Muscle of back (tissue), 11 donors: ENCODE measurements around the gene CACNA2D2. TPM values are rescaled to one million over a fixed set of nuclear protein-coding genes. Genes with fewer than 3 reads are reported as not detected.
A peak's percentile ranks its signal among the peaks of the same experiment; 100 is the strongest.

ENCODE experiments used
- DNase-seq, 3 donors: peaks; one replicate each; pipeline versions ENCODE4 v3.0.0 to v3.0.0-alpha.2; 2013
- polyA plus RNA-seq, 10 donors: library from polyadenylated mRNA; unstranded; fragments of 120-200 nt; gene quantifications; one replicate each; pipeline ENCODE4 v1.2.1, GENCODE V29; 2013; ENCODE audit not compliant: insufficient read length in 10 of 10

Gene CACNA2D2
- polyA plus RNA-seq, 10 donors: 3.6 to 11.0 (median 5.7) TPM

DNA sequence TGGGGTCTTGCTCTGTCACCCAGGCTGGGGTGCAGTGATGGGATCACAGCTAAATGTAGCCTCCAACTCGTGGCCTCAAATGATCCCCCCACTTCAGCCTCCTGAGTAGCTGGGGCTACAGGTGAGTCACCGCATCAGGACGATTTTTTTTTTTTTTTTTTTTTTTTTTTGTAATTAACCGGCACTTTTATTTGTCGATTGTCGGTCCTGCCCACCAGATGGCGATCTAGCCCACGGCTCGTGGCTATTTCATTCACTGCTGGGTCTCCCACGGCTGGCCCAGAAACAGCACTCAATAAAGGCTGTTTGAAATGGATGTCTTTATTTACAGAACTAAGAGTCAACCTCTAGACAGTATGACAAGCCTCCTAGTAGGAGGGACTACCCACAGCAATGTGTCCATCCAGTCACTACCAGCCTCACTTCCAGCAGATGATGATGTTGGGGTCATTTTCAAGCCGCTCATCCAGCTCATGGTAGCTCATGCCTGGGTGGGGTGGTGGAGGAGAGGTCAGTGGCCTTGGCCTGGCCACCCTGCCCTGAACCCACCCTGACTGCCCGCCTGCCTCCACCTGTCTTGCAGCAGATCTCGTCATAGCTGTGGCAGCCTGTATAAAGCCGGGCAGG lies 156.1 kb downstream of the CACNA2D2 start:
- peak; percentile 63 to 82 (median 81) for DNase-seq

DNA sequence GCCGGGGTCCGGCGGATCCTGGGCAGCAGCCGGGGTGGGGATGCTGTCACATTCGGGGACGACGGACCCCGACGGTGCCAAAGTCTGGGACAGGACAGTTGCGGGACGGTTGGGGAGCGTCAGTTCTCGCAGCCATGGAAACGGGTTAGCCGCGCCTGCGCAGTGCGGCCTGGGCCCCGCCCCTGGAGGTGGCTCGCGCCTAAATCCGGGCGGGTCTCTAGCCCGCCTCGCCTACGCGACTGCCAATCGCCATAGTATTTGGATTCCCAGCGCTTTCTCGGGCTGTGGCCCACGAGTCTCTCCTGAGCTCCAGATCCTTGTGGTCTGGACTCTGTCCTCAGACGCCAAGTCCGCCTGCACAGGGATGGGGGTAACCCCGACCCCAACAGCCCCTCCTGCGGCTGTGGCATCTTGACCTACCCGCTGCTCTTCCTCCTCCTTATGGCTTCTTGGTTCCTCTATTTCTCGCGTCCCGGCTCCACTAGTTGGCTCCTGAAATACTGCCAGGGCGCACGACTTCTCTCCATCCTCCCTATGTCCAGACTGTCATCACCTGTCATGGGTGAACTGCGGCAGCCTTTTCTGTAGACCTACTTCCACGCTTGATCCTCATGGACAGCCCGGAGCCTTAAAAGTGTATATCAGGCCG lies 157.7 kb downstream of the CACNA2D2 start, which contains the start of gene ZMYND10:
ZMYND10 (minus strand) TSS at position 147 of the 649 bp plus-strand sequence. CDS start 153 bp downstream, outside the sequence.
- peak in 2 of 3 donors; percentile 67 to 79 for DNase-seq

DNA sequence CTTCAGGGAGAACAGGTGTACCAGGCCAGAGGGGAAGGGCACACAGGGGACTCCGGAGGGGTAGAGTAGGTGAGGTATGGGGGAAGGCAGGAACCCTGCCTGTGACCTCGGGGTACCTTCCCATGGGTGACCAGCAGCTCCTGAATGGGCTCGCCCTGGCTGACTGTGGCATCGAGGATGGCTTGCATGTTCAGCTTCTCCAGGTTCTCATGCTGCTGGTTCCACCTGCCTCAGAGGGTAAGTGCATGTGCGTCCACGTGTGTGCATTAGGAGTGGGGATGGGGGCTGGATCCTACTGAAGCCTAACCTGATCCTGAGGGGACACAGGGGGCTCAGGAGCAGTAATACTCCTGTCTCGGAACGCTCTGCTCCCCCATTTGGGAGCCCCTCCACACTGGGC lies 158.4 kb downstream of the CACNA2D2 start:
- DNase-seq: no peak

DNA sequence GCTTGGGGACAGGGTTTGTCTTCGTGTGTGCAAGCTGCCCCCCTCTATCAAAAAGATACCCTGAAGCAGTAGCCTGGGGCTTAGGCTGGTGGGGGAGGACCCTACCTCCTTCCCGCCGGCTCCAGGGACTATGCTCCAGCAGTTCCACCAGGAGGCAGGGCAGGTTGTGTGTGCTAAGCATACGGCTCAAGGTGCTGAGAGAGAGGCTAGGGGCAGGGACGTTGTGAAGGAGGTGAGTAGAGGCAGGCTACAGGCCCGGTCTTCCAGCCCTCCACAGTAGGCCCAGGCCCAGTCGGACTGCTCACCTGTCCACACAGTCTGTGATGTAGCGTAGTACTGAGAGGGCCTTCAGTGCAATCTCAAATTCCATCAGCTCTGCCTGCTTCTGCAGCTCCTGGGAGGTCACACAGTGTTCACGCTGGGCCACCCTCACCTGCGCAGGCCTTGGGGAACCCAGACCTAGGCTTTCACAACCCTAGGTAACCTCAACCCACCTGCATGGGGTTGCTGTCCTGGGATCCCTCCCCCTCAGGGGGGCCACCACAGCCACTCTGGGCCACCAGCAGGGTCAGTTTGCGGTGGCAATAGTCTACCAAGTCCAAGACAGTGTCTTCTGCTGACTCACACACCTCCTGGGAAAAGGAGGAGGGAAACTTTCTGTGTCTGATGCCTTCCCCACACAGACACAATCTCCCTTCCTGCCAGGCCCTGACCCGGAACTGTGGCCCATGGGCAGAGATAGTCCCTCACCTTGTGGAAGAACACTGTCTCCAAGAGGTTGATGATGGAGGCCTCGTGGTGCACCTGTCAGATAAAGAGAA lies 160.4 kb downstream of the CACNA2D2 start:
- DNase-seq: no peak

DNA sequence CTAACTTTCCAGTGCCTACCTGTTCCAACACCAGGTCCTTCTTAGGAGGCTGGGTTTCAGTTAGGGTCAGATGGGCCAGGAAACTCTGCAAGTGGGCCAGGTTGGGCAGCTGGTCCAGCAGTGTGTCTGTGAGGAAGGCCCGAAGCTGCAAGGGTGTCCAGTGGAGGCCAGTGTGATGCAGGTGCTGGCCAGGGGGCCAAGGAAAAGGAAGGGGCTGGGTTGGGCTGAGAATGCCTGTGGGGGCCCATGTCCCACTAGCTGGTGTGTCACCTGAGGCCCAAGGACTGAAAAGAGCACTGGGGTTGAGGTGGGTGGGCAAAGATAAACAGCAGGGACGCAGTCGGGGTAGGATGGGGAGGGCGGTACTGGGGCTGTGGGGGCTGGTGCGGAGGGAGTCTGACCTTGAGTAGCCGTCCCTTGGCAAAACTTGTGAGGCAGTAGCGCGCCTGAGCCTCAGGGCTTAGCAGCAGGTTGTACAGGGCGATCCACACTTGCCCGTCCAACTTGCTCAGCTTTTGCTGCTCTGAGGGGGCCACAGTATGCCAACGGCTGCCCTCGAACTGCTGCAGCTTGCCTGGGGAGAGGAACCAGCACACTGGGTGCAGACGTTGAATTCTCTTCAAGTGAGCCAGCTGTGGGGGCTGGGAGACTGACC lies 161.3 kb downstream of the CACNA2D2 start:
- no peak for DNase-seq

DNA sequence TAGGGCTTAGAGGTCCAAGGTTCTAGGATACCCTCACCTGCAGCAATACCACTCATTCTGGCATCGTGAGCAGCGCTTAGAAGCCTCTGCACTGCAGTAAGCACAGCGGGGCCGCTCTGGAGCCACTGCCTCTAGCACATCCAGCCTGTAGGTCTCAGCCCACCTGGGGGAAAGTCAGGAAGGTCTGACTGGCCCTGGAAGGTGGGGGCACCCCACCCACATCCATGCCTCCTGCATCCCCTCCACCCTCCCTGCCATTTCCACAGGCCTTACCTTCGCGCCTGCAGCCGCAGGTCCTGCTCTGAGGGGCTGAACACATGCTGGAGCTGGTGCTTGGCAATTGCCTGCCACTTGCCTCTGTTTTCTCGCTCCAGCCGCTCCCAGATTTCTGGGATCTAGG lies 161.9 kb downstream of the CACNA2D2 start:
- no peak for DNase-seq

DNA sequence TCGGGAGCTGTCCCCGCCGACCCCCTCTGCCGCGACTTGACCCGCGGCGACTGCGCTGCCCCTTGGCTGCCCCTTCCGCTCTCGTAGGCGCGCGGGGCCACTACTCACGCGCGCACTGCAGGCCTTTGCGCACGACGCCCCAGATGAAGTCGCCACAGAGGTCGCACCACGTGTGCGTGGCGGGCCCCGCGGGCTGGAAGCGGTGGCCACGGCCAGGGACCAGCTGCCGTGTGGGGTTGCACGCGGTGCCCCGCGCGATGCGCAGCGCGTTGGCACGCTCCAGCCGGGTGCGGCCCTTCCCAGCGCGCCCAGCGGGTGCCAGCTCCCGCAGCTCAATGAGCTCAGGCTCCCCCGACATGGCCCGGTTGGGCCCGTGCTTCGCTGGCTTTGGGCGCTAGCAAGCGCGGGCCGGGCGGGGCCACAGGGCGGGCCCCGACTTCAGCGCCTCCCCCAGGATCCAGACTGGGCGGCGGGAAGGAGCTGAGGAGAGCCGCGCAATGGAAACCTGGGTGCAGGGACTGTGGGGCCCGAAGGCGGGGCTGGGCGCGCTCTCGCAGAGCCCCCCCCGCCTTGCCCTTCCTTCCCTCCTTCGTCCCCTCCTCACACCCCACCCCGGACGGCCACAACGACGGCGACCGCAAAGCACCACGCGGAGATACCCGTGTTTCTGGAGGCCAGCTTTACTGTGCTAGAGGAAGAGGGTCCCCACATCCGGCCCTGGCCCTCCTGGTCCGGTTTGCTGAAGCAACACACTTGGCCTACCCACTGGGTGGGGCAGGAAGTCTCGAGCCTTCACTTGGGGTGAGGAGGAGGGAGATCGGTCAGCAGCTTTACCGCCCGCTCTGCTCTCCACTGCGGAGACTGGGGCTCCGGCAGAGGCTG lies 162.7 kb downstream of the CACNA2D2 start, which contains the start of gene RASSF1:
RASSF1 (minus strand) TSS at position 389 of the 882 bp plus-strand sequence; CDS start at position 358, 31 bp downstream.
- peak; percentile 79 to 96 (median 90) for DNase-seq

DNA sequence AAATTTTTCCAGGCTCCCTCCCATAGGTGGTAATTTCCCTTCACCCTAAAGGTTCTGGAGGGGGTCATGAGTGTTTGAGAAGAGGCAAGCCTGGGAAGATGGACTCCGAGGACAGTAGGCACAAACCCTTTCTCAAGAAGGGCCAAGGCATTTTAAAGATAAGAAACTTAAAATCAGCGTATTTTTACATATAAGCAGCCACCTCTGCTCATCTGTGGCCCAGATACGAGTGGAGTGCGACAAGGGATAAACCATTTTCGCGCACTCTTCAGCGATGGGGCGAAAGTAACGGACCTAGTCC lies 163.3 kb downstream of the CACNA2D2 start:
- no peak for DNase-seq

DNA sequence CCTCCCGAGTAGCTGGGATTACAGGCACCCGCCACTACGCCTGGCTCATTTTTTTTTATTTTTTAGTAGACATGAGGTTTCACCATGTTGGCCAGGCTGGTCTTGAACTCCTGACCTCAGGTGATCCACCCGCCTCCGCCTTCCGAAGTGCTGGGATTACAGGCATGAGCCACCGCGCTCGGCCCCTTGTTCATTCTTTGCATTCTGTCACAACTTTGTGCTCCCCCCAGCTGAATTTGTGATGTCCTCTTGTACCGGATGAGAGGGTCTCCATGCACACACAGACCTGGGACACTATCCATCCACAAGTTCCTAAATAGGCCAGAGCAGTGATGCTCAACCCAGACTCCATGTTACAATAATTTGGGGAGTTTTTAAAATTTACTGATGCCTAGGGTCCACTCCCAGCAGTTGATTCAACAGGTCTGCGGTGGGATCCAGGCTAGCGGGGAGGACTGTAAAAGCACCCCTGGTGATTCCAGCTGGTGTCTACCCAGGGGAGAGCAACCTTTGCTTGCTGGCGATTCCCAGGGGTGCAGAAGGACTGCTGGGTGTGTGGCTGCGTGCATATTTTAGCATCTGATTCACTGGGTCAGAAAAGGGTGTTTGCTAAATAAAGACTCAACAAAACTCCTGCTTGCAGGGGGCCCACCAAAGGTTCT lies 163.8 kb downstream of the CACNA2D2 start:
- peak in 1 of 3 donors; percentile 57 for DNase-seq

DNA sequence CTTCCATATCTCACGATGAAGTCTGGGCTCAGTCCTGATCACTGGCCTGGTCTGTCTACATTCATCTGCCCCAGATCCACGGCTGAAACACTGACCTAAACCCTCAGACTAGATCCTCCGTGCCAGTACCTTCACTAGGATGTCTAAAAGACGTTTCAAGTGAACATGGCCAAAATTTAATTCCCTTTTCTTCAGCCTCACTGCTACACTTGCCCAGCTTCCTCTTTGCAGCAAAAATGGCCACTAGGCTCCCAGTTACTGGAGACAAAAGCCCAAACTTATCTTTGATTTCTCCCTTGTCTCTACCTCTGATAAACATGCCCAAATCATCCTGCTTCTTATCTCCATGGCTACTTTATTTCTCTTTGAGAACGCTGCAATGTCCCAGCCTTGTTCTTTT lies 164.5 kb downstream of the CACNA2D2 start:
- DNase-seq: no peak

DNA sequence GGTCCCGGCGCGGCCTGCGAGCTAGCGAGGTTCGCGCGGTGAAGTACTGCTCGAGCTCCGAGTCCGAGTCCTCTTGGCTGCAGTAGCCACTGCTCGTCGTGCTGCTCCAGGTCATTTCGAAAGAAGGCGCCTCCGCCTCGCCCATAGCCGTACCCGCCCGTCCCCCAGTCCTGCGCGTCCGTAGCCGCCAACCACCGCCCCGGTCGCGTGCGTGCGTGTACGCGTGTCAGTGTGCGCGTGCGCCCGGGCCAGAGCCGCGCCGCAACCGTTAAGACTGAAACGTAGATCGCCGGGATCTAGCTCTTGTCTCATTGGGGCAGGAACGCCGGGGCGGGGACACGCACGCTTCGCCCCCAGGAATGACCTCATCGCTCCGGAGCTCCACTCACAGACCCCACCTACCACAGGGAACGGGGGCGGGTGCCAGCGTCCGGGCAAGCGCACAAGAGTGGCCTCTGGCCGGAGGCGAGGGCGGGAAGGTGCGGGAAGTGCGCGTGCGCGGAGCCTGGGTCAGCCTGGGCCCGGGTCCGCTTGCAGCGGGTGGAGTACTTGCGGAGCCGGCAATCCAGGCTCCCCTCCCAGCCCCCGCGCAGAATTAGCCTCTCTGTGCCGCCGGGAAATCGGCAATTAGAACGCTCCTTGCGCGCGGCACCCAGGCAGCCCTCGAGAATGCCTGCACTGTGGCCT lies 166.1 kb downstream of the CACNA2D2 start:
- peak; percentile 99 to 100 (median 99) for DNase-seq

DNA sequence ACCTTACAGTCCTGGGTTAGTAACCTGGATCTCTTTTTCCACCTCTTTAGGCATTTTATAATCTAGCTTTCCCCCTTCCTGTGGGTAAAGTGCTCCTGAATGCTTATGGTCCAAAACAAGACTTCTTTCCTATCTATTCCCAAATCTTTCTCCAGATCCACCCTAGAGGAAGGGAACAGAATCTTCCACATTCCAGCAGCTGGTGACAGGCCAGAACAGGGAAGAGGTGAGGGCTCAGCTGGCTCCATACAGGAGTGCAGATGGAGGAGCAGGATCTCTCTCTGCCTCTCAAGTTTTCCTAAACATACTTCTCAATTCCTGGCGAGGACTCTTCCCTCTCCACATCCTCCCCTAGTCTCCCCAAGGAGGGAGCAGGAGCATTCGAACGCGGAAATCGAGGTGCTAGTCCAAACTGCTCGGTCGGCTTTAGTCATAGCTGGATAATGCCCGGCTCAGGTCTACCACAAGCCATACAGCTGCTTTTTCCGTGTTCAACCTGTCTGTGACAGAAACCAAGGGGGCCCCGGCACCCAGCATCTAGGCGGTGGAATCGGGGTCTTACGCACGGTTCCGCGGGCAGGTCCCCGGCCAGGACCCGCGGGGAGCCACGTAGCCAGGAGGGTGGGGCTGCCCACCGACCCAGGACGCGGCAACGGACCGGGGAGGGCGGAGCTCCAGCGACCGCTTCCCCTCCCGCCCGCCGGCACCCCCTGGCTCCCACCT lies 166.8 kb downstream of the CACNA2D2 start:
- DNase-seq: no peak

DNA sequence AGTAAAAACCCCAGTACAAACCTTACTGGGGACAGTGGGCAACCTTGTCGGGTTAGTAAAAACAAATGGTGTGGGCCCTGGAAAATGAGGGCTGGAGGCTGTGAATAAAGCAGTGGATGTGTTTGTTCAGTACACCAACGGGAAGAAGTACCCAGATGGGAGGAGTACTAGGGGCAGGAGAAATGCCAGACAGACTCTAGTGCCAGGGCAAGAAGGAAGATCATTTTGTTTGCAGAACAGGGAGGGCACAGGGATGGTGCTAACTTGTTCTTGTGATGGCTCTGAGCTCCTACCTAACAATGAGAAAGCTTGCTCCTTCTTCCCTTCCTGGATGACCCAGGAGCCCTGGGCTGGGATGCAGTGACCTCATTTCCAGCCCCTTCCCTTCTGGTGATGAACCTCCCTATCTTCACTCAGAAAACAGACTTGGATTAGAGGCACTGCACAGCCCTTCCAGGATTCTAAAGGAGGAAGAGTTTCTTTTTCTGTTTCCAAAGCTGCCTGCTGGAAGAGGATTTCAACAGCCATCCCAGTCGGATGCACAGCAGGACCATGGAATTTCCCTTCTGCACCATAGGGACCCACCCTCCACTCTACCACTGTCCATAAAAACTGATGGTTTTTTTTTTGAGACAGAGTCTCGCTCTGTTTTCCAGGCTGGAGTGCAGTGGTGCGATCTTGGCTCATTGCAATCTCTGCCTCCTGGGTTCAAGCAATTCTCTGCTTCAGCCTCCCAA lies 168.9 kb downstream of the CACNA2D2 start:
- DNase-seq: no peak

DNA sequence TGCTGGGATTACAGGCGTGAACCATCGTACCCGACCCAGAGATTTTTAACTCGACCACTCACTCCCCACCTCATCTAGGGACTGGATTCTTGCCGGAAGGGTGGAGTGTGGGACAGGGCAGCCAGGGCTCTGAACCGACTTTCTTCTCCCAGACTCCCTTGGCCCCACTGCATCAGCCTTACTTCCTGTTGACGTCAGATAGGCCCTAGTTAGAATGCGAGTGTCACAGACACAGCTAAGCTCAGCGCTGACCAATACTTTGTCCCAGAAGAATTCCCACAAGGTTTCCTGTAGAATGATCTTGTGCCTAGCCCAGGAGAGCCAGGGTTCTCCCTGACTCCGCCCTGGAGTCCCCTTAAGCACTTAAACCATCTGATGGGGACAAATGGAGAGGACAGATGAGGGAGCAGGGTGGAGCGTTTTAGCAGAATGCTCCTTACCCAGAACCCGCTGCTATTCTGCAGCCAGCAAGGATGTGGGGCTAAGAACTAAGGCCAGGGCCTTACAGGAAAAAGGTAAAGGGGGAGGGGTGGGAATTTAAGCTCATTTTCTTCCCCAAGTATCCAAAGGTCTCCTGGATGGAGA lies 169.6 kb downstream of the CACNA2D2 start:
- peak in 1 of 3 donors; percentile 67 for DNase-seq

DNA sequence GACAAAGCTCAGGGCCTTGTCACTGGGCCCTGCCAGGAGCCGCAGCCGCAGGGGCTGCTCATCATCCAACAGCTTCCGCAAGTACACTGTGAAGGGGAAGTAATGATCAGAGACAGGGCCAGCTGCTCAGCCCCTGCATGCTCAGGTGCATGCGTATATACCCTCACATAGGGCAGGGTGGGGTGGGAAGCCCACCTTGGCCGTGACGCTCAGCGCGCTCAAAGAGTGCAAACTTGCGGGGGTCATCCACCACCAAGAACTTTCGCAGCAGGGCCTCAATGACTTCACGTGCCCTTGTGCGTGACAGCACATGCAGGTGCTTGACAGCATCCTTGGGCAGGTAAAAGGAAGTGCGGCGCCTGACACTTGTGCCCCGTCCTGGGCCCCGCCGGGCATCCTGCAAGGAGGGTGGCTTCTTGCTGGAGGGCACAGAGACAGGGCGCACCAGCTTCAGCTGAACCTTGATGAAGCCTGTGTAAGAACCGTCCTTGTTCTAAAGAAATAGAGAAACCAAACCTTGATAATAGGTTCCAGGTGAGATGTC lies 172.0 kb downstream of the CACNA2D2 start:
- no peak for DNase-seq

DNA sequence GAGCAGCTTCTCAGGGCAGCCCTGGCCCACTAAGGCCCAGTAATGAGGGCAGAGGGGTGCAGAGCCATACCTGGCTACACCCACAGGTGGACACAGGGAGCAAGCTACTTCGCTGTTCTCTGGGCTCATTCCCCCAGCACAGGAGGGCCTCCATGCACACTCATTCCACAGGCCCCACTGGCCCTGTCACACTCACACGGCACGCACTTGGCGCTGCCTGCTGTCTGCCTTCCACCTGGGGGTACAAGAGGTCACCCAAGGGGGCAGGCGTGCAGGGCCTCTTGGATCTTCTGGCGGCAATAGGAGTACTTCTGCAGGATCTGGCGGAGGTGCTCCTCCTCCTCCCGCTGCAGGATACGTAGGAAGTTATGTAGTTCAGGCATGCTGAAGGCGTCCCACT lies 173.1 kb downstream of the CACNA2D2 start:
- DNase-seq: no peak

DNA sequence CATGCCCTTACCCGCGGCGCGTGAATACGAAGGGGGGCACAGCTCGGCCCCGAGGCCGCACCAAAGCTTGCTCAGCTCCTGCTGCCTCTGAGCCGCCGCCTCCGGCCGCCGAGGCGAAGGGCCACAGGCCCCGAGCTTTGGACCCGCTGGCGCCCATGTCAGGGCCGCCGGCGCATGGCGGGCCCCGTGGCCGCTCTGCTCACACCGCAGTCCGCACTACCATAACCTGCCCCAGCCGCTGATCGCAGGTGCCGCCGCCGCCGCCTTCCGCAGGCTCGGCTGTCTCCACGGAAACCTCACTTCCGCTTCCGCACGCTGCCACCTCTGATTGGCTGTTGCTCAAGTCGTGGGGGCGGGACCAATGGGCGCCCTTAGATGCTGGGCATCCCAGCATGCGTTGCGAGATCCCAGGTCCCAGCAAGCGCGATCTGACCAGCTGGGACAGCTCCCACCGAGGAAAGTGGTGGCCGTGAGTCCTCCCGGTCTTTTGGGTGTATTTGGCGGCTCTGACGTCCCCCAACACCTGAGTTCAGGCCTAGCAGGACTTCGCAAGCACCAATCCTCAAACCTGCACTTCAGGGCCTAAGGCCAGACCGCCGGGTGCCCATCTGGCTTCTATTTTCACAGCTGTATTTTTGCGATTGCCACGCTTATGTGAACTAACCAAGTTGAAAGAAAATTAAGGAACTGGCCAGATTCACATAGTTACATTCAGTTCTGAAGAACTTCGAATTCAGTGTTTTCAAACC lies 175.3 kb downstream of the CACNA2D2 start, which contains the start of gene TUSC2:
TUSC2 (minus strand) TSS at position 281 of the 749 bp plus-strand sequence; CDS start at position 157, 124 bp downstream.
- DNase-seq: peak; percentile 96 to 98 (median 97)
